ENCODE results near the gene FBXO31.

FBXO31 gene

DNA sequence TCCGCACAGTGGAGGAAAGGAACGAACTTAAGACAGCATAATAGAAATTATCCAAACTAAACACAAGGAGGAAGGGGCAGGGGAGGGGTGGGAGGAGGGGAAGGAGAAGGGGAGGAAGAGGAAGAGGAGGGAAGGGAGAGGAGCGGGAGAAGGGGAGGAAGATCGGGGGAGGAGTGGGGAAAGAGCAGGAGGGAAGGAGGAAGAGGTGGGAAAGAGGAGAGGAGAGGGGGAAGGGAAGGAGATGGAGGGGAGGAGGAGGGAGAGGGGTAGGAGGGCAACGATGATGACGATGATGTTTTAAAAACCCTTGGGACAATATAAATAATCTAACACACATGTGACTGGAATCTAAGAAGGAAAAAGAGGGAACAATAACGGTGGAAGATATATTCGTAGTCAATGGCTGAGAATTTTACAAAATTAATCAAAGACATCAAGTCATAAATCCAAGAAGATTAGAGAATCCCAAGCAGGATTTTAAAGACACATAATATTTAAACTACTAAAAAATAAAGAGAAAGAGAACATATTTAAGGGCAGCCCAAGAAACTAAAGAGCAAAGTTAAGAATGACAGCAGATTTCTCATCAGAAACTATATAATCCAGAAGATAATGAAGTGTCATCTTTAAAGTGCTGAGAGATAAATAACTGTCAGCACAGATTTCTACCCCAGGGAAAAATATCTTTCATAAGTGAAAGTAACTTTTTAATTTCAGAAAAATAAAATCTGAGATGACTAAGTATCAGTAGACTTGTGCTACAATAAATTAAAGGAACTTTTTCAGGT lies 96.5 kb downstream of the FBXO31 start:
- Histone ChIP-seq H3K27ac (ENCODE audit: low read length) (no peak overlapping the region), H3K9me3 (ENCODE audit: control insufficient read depth, low read depth, low read length) (no peaks in the 10 kb centered on the region), H3K4me3 (ENCODE audit: low read length) (no peak overlapping the region), H3K36me3 (ENCODE audit: control insufficient read depth, low read depth, low read length) (no peaks in the 10 kb centered on the region), H3K9ac (ENCODE audit: low read length) (no peak overlapping the region), H3K27me3 (ENCODE audit: control insufficient read depth, insufficient read depth, low read length) (no peaks in the 10 kb centered on the region), H3K4me1 (ENCODE audit: control insufficient read depth, low read depth, low read length) (no peaks in the 10 kb centered on the region)

DNA sequence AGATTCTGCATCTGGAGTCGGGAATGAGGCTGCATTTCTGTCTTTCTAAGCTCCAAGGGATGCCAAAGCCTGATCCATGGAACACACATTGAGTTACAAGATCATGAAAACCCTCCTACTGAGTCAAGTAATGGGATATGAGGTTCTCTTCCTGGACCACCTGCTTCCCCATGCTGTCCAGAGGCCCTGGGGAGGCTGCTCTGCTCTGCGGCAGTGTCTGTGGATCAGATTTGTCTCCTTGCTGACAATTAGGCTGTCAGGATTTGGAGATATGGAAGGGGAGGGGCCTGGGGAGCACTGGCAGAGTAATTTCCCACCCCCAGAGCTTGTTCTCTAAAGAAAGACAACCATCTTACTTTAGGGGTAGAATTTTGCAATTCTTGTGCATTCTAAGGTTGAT lies 99.4 kb downstream of the FBXO31 start:
- H3K27ac ChIP-seq (ENCODE audit: low read length): no peak overlapping the region
- no peak overlapping the region for H3K9ac ChIP-seq (ENCODE audit: low read length)
- H3K9me3 ChIP-seq (ENCODE audit: control insufficient read depth, low read depth, low read length): no peaks in the 10 kb centered on the region
- H3K36me3 ChIP-seq (ENCODE audit: control insufficient read depth, low read depth, low read length): no peaks in the 10 kb centered on the region
- H3K27me3 ChIP-seq (ENCODE audit: control insufficient read depth, insufficient read depth, low read length): peaks cover 3% of the 10 kb centered on the region
- no peaks in the 10 kb centered on the region for H3K4me1 ChIP-seq (ENCODE audit: control insufficient read depth, low read depth, low read length)
- H3K4me3 ChIP-seq (ENCODE audit: low read length): no peak overlapping the region

DNA sequence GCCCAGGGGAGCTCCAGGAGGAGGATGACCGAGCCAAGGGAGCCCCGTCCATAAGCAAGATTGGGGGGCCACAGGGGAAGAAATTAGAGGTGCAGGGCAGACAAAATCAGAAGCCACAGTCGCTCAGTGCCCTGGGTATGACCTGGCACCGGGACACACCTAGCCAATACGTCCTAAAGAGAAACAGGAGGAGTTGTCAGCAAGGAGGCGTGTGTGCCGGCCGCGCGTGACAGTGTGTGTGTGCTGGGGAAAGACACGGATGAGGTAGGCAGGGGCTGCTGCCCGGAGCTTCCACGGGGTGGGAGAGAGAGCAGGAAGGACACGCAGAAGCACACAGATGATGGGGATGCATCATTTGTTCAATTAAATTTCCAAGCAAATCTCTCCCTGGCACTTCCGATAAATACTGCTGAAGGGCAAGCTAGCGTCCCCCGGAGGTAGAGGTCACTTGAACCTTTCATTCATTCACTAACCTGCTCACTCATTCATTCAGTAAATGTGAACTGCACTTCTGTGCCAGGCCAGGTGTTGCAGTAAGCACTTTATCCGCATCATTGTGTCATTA lies 104.4 kb downstream of the FBXO31 start:
- no peaks in the 10 kb centered on the region for H3K36me3 ChIP-seq (ENCODE audit: control insufficient read depth, low read depth, low read length)
- H3K9me3 ChIP-seq (ENCODE audit: control insufficient read depth, low read depth, low read length): no peaks in the 10 kb centered on the region
- no peaks in the 10 kb centered on the region for H3K4me1 ChIP-seq (ENCODE audit: control insufficient read depth, low read depth, low read length)
- peaks cover 6% of the 10 kb centered on the region for H3K27me3 ChIP-seq (ENCODE audit: control insufficient read depth, insufficient read depth, low read length)
- H3K4me3 ChIP-seq (ENCODE audit: low read length): no peak overlapping the region
- no peak overlapping the region for H3K9ac ChIP-seq (ENCODE audit: low read length)
- no peak overlapping the region for H3K27ac ChIP-seq (ENCODE audit: low read length)

DNA sequence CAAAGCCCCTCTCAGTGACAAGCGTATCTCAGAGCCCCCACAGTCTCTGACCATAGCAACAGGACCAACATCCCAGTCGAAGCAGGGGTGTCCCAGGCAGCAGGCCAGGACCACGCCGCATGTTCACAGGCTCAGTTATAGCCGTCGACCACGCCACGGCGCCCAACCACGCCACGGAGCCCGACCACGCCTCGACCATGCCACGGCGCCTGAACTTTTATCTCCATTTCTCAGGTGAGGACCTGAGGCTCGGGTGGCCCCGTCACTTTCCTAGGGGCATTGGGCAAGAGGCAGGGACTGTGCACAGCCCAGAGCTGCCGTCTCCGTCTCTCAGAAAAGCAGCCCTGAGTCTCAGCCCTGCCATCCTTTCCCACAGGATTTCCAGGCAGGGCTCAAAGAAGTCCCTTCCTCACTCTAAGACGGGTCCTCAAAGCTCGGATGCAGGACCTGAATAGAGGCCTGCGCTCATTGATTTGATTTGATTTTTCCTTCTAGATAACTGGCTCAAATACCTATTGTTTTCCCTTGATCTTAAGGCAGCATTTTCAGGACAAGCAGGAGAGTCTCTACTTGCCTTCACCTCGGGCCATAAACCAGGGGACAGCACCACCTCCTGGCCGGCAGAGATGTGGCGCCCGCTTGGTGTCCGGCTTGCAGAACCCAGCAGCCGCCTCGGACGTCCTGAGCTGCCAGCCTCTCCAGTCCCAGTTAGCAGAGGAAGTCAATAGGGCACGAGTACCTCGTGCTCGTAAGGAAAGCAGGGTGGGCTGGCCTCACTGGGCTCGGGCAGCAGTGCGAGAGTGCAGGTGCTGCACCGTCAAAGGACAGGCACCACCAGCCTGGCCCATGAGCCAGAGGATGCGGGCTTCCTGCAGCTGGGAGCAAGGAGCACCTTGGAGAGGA lies 105.1 kb downstream of the FBXO31 start:
- Histone ChIP-seq H3K27me3 (ENCODE audit: control insufficient read depth, insufficient read depth, low read length) (peaks cover 6% of the 10 kb centered on the region), H3K9ac (ENCODE audit: low read length) (no peak overlapping the region), H3K27ac (ENCODE audit: low read length) (no peak overlapping the region), H3K9me3 (ENCODE audit: control insufficient read depth, low read depth, low read length) (no peaks in the 10 kb centered on the region), H3K4me3 (ENCODE audit: low read length) (no peak overlapping the region), H3K4me1 (ENCODE audit: control insufficient read depth, low read depth, low read length) (no peaks in the 10 kb centered on the region), H3K36me3 (ENCODE audit: control insufficient read depth, low read depth, low read length) (no peaks in the 10 kb centered on the region)
